Stimulated activated CD8-positive, alpha-beta memory T cell treated with anti-CD3 and anti-CD28 coated beads, Interleukin-15, amount 100 ng/mL, for 48 hours (primary cell): ENCODE results near the gene METTL13.

ENCODE experiments used
- DNase-seq, 2 donors: peaks; one replicate each; pipeline ENCODE4 v3.0.0-alpha.2; 2020; ENCODE audit warnings: low read depth in 2 of 2

Gene METTL13

DNA sequence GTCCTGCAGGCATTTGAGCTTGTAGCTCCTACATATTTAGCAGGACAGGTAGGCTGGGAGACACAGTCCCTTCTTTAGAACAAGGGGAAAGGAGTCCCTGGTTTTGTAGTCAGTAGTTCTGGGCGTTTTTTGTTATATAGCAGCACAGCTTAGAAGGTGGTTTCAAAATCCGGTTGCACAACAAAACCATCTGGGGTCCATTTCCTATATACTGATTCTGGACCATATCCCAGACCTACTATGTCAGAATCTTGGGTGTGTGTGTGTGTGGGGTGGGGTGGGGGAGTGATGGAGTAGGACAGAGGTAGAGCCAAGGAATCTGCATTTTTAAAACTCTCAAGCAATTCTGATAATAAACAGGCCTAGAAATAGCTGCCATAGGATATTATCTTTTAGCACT lies 21.6 kb downstream of the METTL13 start:
- no peak for DNase-seq

DNA sequence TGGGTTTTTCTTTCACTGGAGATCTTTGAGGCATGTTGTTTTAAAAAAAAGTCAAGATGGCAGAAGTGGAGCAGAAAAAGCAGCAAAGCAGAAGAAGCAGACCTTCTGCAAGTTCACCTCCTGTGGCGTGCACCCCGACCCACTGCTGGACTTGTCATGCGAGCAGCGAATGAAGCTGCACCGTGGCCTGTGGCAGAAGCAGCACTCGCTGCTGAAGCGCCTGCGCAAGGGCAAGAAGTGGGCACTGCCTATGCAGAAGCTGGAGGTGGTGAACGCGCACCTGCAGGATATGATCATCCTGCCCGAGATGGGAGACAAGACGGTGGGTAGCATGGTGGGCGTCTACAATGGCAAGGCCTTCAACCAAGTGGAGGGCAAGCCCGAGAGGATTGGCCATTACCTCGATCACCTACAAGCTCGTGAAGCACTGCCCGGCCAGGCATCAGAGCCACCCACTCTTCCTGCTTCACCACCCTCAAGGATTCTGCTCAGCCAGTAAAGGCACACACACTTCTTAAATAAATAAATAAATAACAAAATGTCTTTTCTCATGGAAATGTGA lies 22.1 kb downstream of the METTL13 start:
- DNase-seq: no peak

DNA sequence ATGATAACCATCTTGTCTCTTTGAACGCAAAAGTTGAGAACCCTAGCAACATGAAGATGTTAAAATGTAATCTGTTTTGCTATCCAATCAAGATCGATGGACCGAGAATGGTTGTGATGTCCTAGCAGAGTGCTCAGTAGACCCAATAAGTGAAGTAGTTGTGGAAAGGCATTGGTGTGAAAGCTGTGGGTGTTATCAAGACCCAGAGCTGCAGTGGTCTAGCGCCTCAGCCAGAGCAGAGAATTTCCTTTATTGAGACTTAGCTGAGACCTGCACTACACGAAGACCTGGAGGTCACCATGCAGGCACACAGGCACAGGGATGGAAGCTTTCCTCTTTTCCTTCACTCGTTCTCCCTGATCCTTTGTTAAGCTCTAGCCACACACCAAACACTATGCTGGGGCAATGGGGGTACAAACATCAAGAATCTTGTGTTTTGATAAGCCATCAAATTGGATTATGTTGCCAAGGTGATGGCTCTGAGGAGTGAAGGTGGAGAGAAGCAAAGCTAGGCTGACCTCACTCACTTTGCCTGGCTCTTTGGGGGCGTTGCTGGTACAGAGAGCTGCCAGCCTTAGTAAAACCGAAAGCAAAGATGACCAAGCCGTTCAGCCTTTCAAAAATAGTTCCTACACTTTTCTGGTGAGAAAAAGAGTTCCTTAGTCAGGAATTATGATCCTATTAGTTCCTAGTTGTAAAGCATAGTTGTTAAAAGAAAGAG lies 24.1 kb downstream of the METTL13 start:
- no peak for DNase-seq

DNA sequence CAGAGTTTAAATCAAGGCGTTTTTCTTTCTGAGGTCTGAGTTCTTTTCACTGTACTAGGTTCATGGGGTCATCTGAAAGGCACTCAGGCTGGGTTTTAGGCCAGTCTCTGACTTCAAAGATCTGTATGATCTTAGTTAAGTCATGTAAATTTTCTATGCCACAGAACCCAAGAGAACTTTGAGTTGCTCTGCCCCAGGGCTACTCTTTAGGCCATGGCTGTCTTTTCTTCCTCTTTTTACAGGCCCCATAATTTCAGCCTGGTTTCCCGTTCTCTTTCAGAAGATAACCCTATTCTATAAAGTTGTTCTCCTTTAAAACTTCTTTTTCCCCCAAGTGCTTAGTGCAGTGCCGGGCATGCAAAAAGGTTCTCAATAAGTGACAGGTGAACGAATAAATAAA lies 26.1 kb downstream of the METTL13 start:
- no peak for DNase-seq

DNA sequence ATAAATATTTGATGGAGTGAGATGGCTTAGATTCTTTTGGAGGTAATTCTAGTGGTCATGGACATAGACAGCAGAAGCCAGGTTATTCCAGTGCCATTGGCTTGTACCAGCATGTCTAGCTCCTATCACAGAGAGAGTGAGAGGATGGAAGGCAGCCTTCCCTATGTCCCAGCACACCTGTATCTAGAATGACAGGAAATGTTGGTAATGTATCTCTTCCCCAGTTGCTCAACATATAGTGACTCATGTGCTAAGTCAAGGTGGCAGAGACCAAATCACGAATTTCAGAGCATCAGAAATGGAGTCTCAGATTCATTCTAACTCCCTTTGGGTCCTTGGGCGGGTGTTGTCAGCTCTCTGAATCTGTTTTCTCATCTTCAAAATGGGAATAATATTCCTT lies 28.4 kb downstream of the METTL13 start:
- no peak for DNase-seq

DNA sequence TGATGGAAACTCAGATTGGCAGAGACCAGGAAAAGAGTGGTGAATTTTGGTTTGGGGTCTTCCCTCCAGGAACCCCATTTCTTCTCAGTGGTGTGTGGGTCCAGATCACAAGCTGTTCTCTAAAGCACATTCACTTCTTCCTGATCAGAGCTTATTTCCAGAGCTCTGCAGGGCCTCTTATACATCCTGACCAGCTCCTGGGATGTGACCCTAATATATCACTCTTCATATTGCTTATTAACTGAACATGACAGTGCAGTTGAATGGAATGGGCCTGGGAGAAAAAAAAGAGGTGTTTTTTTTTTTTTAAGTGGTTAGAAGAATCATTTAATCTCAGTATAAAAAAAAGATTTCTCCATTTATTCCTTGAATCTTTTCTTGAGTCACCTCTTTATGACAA lies 30.2 kb downstream of the METTL13 start:
- DNase-seq: no peak

DNA sequence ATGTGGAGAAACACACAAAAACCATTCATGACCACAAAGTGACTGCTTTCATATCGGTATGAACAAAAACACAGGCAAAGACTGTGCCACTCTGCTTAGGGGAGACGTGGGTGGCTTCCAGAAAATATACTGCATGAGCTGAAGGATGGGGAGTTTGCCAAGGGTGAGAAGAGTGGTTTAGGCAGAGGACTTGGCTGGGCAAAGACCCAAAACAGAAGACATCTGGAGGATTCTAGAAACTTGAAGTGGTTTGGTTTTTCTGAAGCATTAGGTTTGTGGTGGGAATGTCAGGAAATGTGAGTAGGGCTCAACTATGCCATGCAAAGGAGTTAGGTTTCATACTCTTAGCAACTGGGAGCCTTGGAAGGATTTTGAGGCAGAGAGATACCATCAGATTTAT lies 33.2 kb downstream of the METTL13 start:
- DNase-seq: no peak

DNA sequence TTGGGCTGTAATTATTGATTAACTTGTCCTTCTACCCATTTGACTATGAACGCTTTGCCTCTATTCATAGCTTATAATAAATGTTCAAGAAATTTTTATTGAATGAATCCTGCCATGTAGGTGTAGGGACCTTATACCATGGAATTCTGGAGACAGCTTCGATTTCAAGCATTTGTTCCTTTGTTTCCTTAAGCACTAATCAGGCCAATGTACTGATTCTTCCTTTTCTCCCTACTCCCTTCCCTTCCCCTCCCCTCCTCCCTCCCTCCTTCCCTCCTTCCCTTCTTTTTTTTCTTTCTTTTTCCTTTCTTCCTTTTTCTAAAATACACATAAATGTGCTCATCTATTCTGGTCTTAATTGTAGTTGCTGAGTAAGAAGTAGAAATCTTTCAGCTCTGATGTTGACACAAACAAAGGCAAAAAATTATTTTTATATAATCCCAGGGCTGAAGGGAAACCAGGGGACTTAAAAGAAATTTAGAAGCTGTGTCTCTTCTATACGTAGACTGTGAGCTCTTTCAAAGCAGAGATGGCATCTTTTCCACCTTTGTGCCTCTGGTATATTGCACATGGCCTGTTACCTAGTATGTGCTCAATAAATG lies 34.9 kb downstream of the METTL13 start:
- no peak for DNase-seq

DNA sequence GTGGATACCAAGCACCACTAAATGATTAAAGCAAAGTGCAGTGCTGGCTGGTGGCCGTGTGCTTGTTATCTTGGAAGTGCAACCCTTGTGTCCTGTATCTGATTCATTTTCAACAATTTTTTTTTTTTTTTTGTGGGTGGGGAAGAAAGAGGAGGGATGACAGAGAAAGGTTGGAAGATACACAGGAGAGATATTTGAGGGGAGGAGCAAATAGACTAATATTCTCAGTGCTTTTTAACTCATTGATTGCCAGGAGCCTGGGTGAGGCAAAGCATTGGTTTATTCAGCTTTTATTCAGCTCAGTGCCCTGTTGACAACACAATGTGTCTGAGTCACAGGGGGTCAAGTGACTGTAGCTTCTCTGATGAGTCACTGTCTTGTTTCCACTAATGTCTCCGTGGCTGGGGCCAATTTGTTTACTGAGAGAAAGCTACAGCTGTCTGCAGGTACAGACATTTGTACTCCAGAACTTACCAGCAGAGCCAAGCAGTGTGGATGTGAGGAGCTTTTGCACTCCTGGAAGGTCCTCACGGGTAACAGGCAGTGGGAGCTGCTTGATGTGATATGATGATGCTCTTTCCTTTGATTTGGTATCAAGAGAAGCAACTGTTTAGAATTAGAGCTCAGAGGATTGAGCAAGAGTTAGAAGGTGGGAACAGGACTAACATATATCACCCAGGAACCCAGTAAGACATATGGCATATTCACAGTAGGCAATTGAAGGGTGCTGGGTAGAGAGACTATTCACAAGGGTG lies 36.2 kb downstream of the METTL13 start:
- DNase-seq: peak in 1 of 2 donors; percentile 30

DNA sequence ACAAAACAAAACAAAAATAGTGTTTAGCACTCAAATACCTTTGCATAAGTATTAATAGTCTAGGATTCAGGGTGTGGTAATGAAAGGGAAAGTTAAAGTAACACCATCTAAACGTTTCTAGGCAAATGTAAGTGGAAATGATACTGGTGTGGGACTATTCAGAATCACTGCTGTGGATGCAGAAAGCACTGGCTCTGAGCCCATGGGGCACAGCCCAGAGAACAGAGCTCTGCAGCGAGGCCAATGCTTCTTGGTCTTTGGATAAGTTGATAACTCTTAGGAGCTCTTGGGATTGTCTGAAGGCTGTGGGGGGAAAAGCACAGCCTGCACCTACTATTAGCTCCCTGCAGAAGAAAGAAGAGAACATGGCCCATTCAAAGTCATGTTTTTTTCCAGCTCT lies 38.5 kb downstream of the METTL13 start:
- no peak for DNase-seq

DNA sequence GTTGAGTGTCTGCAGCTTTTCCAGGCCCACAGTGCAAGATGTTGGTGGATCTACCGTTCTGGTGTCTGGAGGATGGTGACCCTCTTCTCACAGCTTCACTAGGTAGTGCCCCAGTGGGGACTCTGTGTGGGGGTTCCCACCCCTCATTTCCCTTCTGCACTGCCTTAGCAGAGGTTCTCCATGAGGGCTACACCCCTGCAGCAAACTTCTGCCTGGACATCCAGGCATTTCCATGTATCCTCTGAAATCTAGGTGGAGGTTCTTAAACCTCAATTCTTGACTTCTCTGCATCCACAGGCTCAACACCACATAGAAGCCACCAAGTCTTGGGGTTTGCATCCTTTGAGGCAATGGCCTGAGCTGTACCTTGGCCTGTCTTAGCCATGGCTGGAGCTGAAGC lies 45.5 kb downstream of the METTL13 start:
- no peak for DNase-seq

DNA sequence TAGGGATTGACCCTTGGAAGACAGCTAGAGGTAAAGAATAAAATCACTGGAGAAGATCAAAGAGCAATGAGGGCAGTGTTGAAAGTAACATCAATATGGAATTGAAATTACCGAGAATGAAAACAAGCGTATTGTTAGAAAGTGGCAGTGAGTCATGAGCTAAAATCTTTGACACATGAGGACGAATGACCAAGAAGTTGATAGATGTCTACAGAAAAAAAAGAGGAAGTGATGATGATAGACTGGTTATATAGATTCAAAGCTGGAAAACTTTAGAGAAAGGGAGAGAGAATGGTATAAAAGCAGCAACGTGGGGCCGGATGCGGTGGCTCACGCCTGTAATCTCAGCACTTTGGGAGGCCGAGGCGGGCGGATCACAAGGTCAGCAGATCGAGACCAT lies 47.3 kb downstream of the METTL13 start:
- DNase-seq: no peak

DNA sequence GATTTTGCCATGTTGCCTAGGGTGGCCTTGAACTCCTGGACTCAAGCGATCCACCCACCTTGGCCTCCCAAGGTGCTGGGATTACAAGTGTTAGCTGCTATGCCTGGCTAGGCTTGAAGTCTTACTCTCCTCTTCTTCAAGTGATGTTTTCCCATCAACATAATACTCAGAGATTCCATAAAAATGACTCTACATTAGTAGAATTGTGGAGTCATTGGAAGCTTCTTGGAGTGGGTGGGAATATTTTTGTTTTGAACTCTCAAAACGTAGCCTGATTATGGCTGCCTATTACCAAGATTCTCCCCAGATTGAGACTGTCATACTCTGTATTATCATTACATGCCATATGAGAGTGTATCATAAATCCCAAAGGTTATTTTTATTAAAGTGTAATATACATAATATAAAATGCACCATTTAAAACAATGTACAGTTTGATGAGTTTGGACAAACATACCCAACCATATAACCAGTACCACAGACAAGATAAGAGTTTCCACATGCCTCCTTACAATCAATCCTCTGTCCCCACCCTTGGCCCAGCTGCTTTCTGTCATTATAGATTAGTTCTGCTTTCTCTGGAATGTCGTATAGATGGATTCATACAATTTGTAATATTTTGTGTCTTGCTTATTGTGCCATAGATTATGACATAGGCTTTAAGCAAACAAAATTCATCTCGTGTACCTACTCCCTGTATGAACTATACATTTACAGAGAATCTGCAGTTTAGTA lies 51.8 kb downstream of the METTL13 start:
- DNase-seq: no peak

DNA sequence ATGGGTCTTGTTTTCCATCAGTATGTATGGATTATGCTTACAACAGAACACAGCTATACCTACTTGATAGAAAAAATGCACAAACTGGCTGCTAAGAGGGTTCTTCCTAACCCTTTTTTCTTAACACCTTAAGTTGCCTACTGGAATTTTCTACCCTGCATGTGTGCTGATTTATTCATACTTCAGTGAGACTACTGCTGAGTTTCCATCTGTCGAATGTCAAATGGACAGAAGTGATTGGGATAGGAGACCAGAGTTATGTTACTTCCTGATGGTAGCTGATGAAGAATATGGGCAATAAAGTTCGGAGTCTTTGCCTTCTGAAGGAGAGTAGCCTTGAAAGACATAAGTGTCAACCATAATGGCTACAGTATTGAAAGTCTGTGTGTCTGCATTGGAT lies 53.4 kb downstream of the METTL13 start:
- DNase-seq: no peak

DNA sequence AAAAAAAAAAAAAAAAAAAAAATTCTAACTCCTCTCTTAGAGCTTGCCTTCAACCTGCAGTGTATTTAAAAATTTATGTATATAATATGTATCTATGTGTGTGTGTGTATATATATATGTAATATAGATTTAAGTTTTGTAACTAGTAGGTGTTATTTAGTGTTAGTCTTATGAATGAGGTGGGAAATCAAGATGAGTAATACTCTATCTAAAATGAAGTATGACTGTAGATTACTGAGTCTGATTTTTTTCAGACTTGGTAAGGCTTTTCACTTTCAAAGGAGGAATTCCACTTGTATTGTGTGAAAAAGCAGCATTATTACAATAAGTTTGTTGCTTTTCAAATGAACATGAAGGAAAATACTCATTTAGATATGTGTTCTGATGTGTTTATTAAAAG lies 54.4 kb downstream of the METTL13 start:
- no peak for DNase-seq

DNA sequence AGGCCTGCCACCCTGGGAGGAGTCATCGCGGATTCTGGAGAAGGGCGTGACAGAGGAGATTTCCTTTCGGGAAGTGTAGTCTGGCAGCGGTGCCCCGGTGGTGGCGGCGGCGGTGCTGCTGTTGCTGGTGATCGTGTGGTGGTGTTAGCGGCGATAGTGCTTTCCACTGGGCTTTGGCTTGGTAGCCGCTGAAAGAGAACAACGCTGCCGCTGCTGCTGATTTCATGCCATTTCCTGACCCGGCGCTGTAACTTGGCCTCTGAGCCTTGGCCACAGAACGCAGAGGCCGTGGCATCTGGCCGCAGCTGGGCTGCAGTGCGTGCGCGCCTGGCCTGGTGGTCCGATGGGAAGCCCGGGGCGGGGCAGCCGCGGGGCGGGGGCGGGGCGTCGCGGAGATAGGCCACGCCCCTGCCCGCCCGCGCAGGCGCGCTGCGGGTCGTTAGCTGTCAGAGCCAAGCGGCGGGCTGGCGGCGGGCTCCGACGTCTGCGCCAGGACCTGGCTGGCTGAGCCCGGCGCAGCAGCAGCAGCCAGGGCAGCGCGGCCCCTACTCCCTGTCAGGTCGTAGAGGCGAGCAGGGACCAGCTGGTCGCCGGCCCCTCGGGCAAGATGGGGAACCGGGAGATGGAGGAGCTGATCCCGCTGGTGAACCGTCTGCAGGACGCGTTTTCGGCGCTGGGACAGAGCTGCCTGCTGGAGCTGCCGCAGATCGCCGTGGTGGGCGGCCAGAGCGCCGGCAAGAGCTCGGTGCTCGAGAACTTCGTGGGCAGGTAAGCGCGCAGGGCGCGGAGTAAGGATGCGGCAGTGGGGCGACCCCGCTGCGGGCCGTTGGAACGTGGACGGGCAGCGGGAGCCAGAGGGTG lies 59.8 kb downstream of the METTL13 start, which contains the start of gene DNM3:
DNM3 (plus strand) TSS at position 449 of the 861 bp plus-strand sequence; CDS start at position 608, 159 bp downstream.
- peak; percentile 67 to 74 for DNase-seq

DNA sequence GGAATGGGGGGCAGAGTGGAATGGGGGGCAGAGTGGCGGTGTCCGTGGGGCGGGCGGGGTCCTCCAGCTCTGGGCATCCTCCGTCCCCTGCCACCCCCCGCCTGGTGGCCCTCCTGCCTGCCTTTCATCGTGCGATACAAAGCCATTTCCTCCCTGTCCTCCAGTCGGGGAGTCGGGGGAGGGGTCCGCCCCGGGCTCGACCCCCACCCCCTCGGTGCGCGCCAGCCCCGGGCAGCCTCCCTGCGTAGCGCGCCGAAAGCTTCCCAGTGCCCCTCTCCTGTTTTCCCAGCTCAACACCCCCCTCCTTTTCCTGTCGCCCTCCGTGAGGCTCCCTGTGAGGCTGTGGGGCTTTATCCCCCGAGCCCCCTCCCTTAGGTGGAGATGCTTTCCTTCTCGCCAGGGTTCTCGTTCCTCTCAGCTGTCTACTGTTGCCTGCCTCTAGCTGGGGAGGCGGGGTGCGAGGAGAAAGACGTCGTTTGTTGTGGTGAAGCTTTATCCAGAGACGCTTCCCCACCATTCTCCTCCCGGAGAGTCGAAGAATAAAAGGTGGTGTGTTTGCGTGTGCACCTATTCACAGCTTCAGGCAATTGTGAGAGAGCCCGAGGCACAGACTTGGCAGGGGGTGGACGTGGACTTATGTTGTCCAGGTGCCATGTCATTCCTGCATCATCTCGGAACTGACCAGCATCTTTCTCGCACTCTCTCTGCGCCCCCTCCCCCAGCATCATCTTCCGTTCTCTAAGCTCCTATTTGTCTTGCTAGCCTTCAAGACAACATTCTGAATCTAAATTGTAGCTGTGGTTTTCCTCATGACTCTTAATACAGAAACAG lies 60.7 kb downstream of the METTL13 start:
- no peak for DNase-seq

DNA sequence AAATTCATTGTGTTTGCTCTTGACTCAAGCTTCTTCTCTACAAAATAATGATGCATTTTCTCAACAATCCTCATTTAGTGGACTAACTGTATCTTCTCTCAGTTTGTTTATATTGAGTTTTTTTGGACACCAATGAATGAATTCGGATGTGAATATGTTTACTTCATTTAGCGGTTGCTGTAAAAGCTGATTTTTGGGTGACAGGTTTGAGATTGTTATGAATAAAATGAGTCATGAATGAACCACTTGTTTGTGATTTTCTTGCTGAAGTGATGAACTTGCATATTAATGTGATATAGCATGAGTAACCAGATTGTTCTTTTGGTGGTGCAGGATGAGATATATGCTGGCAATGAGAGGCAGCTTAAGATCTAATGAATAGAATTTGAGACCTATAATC lies 62.9 kb downstream of the METTL13 start:
- DNase-seq: no peak

DNA sequence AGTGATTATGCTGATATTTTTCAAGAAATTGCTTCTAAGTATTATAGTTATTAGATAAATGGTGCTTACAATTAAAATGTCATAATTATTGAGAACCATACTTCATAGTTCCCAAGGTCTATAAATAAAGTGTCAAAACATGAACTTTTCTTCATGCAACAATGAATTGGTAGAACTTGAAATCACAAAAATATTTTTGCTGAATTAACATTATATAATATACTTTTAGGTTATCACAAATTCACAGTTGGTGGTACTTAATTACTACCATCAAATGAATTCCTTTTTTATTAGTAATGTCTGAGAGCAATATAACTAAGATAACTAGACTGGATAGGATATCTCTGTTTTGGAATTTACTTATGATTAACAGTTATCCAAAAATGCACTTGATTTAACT lies 64.5 kb downstream of the METTL13 start:
- DNase-seq: no peak
